ENCODE data around the gene CKLF.

GRCh38 chr16:66554021-66554420 lies 1.6 kb downstream of the CKLF start:
- TF ChIP-seq, protein P1, sequence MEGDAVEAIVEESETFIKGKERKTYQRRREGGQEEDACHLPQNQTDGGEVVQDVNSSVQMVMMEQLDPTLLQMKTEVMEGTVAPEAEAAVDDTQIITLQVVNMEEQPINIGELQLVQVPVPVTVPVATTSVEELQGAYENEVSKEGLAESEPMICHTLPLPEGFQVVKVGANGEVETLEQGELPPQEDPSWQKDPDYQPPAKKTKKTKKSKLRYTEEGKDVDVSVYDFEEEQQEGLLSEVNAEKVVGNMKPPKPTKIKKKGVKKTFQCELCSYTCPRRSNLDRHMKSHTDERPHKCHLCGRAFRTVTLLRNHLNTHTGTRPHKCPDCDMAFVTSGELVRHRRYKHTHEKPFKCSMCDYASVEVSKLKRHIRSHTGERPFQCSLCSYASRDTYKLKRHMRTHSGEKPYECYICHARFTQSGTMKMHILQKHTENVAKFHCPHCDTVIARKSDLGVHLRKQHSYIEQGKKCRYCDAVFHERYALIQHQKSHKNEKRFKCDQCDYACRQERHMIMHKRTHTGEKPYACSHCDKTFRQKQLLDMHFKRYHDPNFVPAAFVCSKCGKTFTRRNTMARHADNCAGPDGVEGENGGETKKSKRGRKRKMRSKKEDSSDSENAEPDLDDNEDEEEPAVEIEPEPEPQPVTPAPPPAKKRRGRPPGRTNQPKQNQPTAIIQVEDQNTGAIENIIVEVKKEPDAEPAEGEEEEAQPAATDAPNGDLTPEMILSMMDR (IDR thresholded peaks at IDR 0.05; ENCODE audit: low read depth, low read length, poor library complexity, severe bottlenecking): no peak
- TF ChIP-seq EZH2phosphoT487 (IDR thresholded peaks at IDR 0.05; ENCODE audit: borderline replicate concordance, low read length): no peak
